Stimulated activated CD8-positive, alpha-beta memory T cell treated with anti-CD3 and anti-CD28 coated beads, Interleukin-15, amount 100 ng/mL, for 1 hour (primary cell): ENCODE data around the gene SENP5.

Experiments used
- DNase-seq: peaks from one replicate; pipeline ENCODE4 v3.0.0-alpha.2; 2020; ENCODE audit warnings: low read depth

The SENP5 gene

GRCh38 chr3:196968233-196969133 lies 100.8 kb downstream of the SENP5 start, which contains the start of gene PIGZ:
Gene PIGZ, minus strand, starts transcription at chr3:196968833. Its CDS starts 16,802 bp downstream, at chr3:196952031.
- no peak for DNase-seq

DNA sequence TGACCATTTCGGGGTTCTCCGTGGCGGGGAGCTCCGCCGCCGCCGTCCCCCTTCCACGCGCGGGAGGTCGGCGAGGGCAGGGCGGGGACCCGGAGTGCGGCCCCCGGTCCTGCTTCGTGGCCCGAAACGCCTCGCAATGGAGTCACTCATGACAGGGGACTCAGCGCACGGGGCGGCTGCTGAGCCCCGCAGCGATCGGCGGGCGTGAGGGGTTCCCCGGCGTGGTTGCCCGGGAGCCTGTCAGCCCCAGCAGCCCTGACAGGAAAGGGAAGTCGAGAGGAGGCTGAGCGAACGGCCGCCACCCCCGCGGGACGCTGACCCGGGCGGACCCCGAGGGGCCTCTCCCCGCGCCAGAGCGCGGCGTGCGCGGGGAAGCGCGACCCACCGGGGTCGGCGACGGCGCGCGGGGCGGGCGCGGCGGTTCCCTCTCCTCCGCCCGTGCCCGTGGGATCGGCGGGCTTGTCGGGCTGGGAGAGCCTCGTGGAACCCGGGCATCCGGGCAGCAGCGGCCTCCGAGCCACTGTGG lies 101.5 kb downstream of the SENP5 start:
- no peak for DNase-seq

GRCh38 chr3:196969660-196970546 lies 102.2 kb downstream of the SENP5 start:
- DNase-seq, result peak; percentile 25

- no peak for DNase-seq
These were observed 102.9 kb downstream of the SENP5 start for GRCh38 chr3:196970547-196971093.

GRCh38 chr3:196971094-196971698 lies 103.5 kb downstream of the SENP5 start:
- DNase-seq, result no peak

GRCh38 chr3:196974661-196975060 lies 106.9 kb downstream of the SENP5 start:
- no peak for DNase-seq

GRCh38 chr3:196975349-196975748 lies 107.6 kb downstream of the SENP5 start:
- DNase-seq, result no peak

DNA sequence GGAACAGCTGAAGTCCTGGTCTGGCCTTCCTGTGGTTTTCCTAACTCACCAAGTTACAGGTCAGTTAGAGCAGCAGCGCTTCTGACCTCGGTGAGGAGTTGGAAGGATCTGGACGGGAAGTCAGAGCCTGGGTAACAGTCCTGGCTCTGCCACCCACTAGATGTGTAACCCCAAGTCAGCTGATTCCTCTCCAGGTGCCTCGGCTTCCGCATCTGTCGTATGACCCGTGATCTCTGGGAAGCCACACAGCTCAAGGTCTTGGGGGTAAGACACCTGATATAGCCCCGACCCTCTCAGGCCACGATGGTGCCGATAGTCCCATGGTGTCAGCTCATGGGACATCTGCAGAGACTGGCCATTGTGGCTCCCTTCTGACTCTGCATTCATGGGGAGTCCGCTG lies 109.2 kb downstream of the SENP5 start:
- no peak for DNase-seq

DNA sequence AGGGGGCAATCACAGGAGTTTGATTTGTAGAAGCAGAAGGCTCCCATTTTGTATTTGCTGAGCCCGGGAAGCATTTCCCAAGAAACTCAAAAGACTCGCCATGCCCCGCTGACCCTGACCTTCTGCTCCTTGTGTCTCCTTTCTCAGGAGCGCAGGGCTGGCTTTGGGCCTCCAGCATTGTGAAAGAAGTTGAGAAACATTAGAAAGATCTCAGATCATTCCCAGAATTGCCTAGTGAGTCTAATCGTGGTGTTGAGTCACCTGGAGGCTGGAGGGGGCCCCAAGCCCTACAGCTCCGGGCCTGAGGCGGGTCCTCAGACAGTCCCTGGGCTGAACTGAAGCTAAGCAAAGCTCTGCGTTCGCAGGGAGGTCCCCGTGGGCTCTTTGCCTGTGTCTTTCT lies 111.8 kb downstream of the SENP5 start:
- no peak for DNase-seq

GRCh38 chr3:196981657-196982056 lies 113.9 kb downstream of the SENP5 start:
- DNase-seq, result no peak

DNA sequence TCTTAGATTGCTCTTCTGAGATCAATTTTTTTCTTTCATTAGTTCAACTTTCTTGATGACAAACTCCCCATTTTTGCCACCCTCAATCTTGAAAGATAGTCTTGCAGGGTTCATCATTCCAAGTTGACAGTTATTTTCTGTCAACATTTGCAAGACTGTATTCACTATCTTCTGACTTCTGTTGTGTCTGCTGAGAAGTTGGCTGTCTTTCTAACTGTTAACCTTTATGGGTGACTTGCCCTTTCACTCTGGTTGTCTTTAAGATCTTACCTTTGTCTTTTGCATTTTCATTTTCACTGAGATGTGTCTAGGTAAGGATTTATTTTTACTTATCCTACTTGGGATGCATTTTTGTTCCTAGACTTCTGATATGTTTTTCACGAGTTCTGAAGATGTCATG lies 115.5 kb downstream of the SENP5 start:
- no peak for DNase-seq
